Measurements from ENCODE around the gene TRMT2A.

- TF ChIP-seq, protein P1, sequence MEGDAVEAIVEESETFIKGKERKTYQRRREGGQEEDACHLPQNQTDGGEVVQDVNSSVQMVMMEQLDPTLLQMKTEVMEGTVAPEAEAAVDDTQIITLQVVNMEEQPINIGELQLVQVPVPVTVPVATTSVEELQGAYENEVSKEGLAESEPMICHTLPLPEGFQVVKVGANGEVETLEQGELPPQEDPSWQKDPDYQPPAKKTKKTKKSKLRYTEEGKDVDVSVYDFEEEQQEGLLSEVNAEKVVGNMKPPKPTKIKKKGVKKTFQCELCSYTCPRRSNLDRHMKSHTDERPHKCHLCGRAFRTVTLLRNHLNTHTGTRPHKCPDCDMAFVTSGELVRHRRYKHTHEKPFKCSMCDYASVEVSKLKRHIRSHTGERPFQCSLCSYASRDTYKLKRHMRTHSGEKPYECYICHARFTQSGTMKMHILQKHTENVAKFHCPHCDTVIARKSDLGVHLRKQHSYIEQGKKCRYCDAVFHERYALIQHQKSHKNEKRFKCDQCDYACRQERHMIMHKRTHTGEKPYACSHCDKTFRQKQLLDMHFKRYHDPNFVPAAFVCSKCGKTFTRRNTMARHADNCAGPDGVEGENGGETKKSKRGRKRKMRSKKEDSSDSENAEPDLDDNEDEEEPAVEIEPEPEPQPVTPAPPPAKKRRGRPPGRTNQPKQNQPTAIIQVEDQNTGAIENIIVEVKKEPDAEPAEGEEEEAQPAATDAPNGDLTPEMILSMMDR (tag by site-specific recombination; IDR thresholded peaks at IDR 0.05) = no peak
- TF ChIP-seq ZNF223 (tag by site-specific recombination; IDR thresholded peaks at IDR 0.05) = no peak
- no peak for TF ChIP-seq ATF2 (tag by site-specific recombination; IDR thresholded peaks at IDR 0.05; ENCODE audit: low read depth)
- TF ChIP-seq, protein P2, sequence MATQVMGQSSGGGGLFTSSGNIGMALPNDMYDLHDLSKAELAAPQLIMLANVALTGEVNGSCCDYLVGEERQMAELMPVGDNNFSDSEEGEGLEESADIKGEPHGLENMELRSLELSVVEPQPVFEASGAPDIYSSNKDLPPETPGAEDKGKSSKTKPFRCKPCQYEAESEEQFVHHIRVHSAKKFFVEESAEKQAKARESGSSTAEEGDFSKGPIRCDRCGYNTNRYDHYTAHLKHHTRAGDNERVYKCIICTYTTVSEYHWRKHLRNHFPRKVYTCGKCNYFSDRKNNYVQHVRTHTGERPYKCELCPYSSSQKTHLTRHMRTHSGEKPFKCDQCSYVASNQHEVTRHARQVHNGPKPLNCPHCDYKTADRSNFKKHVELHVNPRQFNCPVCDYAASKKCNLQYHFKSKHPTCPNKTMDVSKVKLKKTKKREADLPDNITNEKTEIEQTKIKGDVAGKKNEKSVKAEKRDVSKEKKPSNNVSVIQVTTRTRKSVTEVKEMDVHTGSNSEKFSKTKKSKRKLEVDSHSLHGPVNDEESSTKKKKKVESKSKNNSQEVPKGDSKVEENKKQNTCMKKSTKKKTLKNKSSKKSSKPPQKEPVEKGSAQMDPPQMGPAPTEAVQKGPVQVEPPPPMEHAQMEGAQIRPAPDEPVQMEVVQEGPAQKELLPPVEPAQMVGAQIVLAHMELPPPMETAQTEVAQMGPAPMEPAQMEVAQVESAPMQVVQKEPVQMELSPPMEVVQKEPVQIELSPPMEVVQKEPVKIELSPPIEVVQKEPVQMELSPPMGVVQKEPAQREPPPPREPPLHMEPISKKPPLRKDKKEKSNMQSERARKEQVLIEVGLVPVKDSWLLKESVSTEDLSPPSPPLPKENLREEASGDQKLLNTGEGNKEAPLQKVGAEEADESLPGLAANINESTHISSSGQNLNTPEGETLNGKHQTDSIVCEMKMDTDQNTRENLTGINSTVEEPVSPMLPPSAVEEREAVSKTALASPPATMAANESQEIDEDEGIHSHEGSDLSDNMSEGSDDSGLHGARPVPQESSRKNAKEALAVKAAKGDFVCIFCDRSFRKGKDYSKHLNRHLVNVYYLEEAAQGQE (tag by site-specific recombination; IDR thresholded peaks at IDR 0.05) = peak; percentile 18; the same call in 1 of the 2 replicates
- no peak for TF ChIP-seq GLI4 (tag by site-specific recombination; IDR thresholded peaks at IDR 0.05)
These were observed 9.5 kb downstream of the TRMT2A start for GRCh38 chr22:20107471-20107901.

Data from HEK293 (cell line).